GM19395 (cell line): Measurements from ENCODE around the gene NUP214.

Experiments used
- ATAC-seq: cut with Tn5 transposase; IDR thresholded peaks from one replicate; pipeline ENCODE4 v1.9.1; 2021; ENCODE audit warnings: mild to moderate bottlenecking, moderate library complexity; ENCODE audit not compliant: unreplicated experiment

Gene NUP214

DNA sequence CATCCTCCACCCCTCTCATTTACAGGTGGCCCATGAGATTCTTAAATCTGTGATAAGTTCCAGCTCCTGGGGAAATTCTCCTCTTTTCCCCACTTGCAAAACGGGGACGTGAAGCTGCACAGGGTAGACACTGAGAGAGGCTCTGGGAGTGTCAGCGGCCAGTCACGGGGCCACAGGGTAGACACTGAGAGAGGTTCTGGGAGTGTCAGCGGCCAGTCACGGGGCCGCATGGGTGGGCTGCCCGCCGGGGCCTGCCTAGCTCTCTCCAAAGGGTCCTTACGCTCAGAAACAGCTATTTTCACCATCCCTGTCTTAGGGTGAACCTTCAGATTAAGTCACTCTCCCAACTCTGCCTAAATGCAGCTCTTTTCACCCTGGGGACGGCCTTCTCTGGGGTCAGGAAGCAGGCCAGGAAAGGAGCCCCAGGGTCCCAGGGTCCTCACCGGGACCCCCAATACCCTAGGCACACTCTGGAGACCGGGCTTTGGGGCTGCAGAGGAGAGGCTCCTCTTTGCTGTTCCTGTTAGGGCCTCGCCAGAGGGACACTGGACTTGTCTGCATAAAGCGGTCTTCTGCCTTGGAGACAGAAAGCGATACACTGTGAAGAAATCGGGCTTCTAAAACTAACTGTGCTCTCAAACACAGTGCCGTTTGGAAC lies 149.4 kb downstream of the NUP214 start:
- ATAC-seq: no peak

DNA sequence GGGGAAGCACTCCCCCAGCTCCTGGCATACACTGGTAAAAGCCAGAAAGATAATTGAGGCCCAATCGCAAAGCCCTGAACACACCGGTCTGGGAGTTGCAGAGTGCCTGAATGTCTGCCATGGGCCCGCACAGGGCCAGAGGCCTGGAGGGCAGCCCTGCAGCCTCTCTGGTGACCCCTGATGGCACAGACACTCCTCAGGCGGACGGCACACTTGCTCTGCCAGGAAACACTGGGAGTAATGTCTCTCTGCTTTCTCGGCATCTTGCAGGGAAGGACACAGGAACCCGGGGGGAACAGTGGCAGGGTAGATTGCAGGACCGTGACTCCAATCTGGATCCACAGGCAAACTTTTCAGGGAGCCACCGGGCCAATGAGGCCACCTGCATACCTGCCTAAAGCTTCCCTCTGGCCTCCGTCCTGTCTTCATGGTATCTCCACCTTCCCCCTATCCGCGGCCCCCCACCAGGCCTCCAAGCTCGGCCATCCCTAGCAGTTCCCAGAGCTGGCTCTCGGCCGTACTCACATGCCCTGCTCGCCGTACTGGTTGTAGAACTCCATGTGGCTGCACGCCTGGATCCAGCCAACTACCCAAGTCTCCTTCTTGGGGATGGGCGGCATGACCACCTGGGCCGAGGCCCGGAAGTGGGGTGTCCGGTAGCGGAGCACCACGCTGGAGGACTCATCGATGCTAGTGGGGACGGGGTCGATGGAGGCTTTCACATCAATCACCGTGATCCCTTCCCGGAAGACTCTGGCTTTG lies 150.1 kb downstream of the NUP214 start:
- ATAC-seq: no peak

DNA sequence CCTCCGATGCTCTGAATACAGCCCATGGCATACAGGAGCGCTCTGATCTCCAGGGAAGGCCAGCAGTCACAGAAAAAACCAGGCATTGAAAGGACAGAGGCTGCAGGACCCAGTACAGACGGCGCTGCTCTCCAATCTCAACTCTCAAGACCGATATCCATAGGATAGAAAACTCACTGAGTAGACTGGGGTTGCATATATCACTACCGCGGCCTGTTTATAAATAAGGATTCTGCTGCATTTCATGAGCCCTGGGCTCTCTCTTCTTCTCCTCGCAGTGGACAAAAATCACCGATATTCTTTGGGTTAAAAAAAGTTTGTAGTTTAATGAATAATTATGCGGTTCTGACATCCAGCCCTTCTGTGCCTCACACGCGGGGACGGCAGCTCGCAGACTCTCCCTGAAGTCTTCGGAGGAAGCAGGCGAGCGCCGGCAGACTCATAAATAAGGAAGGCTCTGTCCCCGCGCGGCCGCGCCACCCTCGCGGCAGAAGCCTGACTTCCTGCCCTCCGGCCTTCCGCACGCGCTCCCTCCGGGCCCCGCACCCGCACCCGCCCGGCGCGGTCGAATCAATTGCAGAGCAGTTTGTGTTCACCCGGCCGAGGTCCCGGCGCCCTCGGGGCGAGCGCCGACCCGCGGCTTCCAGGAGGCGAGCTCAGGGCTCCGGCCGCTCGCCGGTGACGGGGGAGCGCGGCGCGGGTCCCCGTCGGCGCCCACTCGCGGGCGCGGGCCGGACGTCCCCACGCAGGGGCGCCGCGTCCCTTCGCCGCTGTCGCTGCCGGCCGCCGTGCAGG lies 150.9 kb downstream of the NUP214 start, which contains the start of gene FAM78A:
Gene FAM78A (minus strand): TSS at position 417 of the 795 bp plus-strand sequence. CDS start 331 bp downstream, at position 86.
- no peak for ATAC-seq

DNA sequence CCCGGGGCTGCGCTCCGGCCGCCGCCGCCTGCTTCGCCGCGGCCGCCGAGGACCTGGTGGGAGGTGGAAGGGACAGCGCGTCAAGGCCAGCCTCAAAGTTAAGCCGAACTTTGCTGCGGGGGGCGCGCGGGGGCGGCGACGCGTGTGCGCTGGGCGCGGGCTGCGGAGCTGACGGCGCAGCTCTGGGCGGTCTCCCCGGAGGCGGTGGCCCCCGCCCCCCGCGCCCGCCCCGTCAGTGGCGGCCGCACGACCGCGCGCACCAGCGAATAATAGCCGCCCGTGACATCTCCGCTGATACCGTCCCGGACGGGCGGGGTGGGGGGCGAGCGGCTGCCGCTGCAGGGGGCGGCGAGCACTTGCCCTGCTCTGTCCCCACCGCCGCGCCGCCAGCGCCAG lies 151.5 kb downstream of the NUP214 start:
- no peak for ATAC-seq

DNA sequence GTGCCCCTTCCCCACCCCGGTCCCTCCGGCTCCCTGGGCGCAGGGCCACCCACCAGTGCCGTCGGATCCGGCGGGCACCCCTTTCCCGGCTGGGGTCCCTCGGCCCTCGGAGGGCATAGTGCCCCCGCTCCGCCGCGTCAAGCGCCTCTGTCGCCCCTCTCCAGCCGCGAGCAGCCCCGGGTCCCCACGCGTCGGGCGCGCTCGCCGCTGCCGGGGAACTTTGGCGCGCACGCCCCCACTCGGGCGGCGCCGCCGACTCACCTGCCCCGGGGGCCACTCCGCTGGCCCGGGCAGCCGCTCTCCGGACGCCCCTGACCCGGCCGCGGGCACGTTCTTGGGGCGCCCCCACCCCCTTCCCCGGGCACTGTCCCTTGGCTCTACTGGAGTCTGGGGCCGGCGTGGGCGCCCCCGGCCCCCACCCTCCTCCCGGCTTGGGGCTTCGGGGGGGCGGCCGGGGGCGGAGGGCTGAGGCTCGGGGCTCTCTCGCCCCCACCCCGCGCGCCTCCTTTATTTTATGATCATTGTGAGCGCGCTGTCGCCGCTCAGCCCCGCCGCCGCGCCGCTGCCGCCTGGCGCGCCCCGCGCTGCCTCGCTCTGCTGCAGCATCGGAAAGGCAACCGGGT lies 152.0 kb downstream of the NUP214 start:
- ATAC-seq: peak; percentile 2

DNA sequence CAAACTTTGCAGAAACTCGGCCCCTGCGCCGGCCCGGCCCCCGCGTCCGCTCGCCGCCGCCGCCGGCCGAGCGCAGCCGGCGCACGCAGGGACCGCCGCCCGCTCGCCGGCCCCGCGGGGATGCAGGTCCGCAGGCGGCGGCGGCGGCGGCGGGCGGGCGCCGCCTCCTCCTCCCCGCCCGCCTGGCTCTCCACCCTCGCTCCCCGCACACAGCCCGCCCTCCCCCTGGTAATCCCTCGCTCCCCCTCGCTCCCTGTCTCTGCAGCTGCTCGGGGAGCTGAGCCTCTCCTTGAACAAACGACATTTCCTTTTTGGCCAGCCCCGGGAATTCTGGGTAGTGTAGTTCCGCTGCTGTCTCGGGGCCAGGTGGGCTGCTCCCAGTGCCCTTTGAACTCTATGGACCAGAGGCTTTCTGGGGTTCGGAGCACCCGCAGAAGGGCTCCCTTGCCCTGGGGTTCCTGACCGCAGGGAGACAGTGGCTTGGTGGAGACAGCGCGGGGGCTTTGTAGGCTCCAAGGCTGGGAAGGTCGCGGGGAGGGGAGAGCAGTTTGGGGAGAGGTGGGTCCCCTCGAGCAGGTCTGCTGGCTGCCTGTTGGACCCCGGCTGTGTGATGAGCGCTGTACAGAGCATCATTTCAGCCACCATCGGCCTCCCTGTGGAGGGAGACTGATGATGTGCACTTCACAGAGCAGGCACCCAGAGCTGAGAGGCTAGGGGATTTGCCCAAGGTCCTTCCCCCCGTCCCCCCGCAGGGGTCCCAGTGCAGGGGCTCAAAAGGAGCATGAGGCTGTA lies 152.7 kb downstream of the NUP214 start:
- peak; percentile 33 for ATAC-seq

DNA sequence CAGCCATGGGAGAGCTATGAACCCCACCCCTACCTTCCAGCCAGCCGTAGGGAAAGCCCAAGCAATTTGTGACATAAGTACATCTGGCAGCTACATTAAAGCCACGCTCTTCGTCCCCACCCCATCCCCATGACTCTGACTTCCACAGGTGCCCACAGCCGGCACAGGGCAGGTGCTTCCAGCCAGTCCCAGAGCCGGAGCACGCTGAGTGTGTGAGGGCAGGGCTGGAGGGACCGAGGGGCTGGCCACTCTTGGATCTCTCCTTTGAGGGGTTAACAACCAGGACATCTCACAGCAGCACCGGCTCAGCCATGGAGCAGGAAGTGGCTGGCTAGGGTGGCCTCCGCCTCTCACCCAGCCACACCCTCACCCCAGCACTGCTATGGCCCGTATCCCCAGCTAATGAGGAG lies 153.3 kb downstream of the NUP214 start:
- ATAC-seq: no peak

DNA sequence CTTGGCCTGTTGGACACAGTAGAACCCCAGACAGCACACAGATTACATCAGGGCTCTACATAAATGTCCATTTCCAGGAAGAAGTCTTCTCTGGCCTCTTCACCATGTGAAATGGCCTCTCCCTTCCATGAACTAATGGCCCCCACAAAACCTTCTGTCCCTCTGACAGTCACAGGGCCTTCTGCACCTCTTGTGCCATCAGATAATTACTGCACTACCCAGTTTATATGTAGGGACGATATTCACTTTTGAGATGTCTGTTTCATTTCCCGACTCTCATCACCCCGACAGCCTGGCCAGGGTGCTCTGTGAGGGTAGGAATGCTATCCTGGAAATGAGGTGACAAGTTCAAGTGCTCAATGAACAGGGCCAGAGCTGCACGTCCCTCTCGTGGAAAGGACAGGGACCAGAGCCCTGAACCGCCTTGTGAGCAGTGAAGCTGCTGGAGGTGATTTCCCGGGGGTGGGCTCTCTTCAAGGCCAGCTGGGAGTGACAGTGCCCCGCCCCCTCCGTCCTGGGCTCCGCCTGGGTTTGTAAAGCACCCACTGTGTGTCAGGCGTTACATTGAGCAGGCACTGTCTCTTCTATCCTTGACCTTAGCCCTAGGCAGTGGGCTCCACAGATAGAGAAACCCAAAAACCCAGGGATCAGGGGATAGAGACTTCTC lies 153.9 kb downstream of the NUP214 start:
- no peak for ATAC-seq

DNA sequence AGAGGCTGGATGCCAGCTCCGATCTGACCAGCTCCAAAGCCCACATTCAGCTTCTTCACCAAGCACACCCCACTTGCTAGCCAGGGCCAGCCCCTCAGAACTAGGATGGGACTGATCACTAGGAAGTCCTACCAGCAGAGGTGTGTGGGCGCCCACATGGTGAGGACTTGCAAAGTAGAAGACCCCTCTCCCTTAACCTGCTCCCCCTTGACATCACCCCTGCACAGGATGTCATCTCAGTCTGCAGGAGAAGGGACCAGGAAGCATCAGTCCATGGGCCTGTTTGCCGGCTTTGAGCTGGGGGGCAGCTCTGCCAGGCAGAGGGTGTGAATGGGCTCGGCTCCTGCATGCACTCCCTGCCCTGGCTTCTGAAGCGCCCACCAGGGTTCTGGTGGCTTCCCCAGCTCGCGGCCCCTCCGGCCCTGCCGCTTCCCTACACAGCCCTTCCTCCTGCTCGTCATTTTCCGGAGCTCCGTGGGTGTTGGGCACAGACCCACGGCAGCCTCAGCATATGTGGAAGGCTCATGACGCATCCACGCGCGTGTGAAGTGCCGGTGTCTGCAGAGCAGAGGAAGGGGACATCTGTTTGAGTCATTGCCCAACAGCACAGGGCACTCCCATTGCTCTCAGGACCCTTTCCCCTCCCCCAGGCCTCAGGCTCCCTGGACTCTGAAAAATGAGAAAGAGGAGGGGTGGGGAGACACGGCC lies 154.6 kb downstream of the NUP214 start:
- no peak for ATAC-seq

DNA sequence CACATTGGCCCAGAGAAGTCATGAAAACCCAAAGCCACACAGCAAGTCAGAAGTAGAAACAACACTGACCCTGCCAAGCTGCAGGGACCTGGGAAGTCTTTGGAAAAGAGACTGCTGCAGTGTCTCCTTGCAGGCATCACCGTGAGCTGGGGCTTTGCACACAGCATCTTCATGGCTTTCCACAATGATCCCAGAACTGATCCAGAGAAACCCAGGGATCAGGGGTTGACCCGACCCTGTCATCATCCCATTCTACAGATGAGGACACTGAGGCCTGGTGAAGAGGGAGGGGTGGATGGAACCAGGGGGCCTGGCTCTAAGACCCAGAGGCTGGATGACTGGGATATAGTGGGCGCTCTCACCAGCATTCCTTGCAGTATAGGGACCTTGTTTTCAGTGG lies 155.3 kb downstream of the NUP214 start:
- no peak for ATAC-seq

DNA sequence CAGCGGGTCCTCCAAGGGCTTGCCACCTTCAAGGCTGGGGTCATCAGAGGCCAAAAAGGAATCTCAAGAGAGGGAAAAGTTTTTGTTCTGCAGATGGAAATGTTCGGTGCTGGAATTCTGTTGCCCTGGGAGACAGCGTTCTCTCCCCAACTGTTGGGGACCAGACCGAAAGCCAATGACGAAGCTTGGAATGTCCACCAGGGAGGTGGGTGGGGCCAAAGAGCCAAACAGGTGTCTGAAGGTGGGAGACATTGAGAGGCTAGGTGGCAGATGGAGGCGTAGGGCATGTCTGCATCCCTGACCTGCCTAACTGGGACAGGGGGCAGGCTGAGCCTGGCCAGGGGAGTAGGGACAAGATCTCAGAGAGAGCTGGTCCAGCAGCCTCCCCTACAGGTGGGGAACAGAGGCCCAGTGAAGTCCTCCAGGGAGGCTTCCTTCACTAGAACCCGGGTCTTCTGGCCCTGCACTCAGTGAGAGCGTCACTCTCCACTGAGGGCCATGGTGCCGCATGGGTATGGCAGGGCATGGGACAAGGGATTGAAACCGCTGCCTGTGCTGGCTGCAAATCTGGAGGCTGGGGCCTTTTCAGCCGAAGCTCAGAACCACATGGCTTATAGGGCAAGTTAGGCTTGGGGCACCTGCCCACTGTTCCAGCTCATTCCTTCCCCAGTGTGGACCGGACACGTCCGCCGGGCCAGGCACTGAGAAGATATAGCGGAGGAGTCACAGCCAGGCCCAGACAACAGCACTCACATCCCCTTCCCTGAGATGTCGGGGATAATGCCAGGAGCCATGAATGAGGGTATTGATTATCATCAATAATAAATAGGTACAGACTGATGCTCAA lies 156.0 kb downstream of the NUP214 start:
- no peak for ATAC-seq

DNA sequence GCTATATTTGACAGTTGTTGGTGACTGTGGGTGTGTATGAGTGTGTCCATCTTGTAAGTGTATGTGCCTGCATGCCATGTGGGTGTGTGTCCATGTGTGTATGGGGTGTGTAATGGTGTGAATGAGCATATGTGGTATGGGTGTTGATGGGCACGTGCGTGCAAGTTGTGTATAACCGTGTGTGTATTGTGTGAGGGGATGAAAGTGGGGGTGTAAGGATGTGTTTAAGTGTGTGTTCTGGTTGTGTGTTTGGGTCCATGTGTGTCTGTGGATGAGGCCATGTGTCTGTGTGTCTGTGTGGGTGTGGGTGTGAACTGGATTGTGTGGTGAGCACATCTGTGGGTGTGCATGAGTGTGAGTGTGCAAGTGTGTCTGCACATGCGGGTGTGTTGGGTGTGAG lies 156.8 kb downstream of the NUP214 start:
- no peak for ATAC-seq

DNA sequence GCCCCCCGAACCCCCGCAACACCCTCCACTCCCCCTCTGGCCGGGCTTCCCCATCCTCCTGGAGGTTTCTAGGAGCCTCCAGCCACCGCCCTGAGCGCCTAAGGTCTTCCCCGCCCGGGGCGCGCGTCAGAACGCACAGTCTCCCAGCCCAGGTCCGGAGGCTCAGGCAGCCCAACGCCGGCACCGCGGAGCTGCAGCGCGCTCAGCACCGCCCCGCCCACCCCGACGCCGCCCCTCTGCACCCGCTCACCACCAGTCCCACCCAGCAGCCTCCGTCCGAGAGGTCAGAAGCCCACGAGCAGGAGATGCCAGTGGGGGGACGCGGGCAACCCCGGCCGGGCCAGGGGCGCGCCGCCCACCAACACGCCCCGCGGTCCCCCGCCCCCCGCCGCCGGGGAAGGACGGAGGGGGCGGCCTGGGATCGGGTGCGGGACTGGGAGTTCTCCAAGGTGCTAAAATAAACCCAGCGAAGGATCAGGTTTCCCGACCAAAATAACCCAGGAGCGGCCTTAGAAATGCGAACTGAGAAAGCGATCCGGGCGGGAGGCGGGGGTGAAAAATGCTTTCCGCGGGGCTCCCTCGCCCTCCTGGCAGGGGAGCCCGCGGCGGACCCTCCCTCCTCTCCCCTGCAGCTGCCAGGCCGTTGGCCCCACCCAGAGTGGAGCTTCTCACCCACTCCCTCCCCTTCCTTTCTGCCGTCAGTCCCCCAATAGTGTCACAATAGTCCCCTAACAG lies 157.5 kb downstream of the NUP214 start:
- ATAC-seq: no peak
